Left ventricle myocardium inferior (tissue), 1 donor: Measurements from ENCODE around the gene TBCCD1. TPM values are rescaled to one million over a fixed set of nuclear protein-coding genes. Genes with fewer than 3 reads are reported as not detected.
"Not testable (repeated sequence)": the region's sequence is repeated elsewhere in the genome, so short reads cannot be mapped to it uniquely, and the experiment has no call there.

Source experiments
- DNase-seq: peaks from one replicate; pipeline ENCODE4 v3.0.0-alpha.2; 2020
- H3K27ac ChIP-seq: fragments of 200-600 bp; replicated peaks from 2 replicates; pipeline ENCODE4 v1.8.0; 2021
- H3K27me3 ChIP-seq: fragments of 200-600 bp; 2 replicates; pipeline ENCODE4 v1.8.0; 2021; ENCODE audit warnings: low read depth
- H3K36me3 ChIP-seq: fragments of 200-600 bp; 2 replicates; pipeline ENCODE4 v1.8.0; 2021
- H3K4me1 ChIP-seq: fragments of 200-600 bp; 2 replicates; pipeline ENCODE4 v1.8.0; 2021
- H3K4me3 ChIP-seq: fragments of 200-600 bp; 2 replicates; pipeline ENCODE4 v1.8.0; 2021; ENCODE audit warnings: mild to moderate bottlenecking, moderate library complexity
- H3K9me3 ChIP-seq: fragments of 200-600 bp; replicated peaks from 2 replicates; pipeline ENCODE4 v1.8.0; 2021
- CTCF ChIP-seq: fragments of 200-600 bp; IDR thresholded peaks from 2 replicates; pipeline ENCODE4 v1.8.0; 2021; ENCODE audit warnings: antibody characterized with exemption, mild to moderate bottlenecking, borderline replicate concordance
- intact Hi-C: fragments of 100-400 bp; cut with micrococcal nuclease; formaldehyde crosslinking; loops from one replicate; pipeline ENCODE4 v1.11.0; 2022
- total RNA-seq: library from RNA; stranded (reverse); fragmentation: NEBNext Ultra II Directional; extraction: Animal tissue kit (Norgen Biotek cat#: 25700); gene quantifications from one replicate; pipeline ENCODE4 v1.2.1, GENCODE V29; 2021
- donor health status: DM: no; HTN: yes; CAD: no; lungs with severe emphysema.

TBCCD1 gene
- total RNA-seq, 1 donor from 2014 or later: 6.2 TPM

GRCh38 chr3:186571644-186572013, 4.5 kb upstream of the TBCCD1 start:
- Histone ChIP-seq H3K36me3 (peaks cover 37% of the 10 kb centered on the region), H3K4me3 (peak overlapping the region; percentile 93), H3K27ac (no peak overlapping the region), H3K27me3 (no peaks in the 10 kb centered on the region), H3K4me1 (peaks cover 39% of the 10 kb centered on the region), H3K9me3 (no peaks in the 10 kb centered on the region)
- no peak for DNase-seq
- TF ChIP-seq CTCF: no peak
- intact Hi-C loops: no loop called here

GRCh38 chr3:186570941-186571643, 4.0 kb upstream of the TBCCD1 start:
- Histone ChIP-seq H3K4me1 (peaks cover 45% of the 10 kb centered on the region), H3K36me3 (peaks cover 31% of the 10 kb centered on the region), H3K4me3 (peak overlapping the region; percentile 93), H3K9me3 (no peaks in the 10 kb centered on the region), H3K27ac (peak overlapping the region; percentile 92), H3K27me3 (no peaks in the 10 kb centered on the region)
- intact Hi-C loops: no loop called here
- TF ChIP-seq CTCF: no peak
- DNase-seq: no peak

GRCh38 chr3:186570096-186570940, 3.2 kb upstream of the TBCCD1 start, which contains the start of gene DNAJB11:
Gene DNAJB11 (plus strand): TSS chr3:186570720. CDS start chr3:186570898, 178 bp downstream.
- Histone ChIP-seq H3K27ac (peak within 1 kb of the TSS; percentile 92), H3K27me3 (no peaks in the 10 kb centered on the region), H3K4me1 (peaks cover 52% of the 10 kb centered on the region), H3K9me3 (no peaks in the 10 kb centered on the region), H3K36me3 (peaks cover 24% of the 10 kb centered on the region), H3K4me3 (peak within 1 kb of the TSS; percentile 93)
- no peak for TF ChIP-seq CTCF
- intact Hi-C loops: no loop called here
- DNase-seq: peak; percentile 99

GRCh38 chr3:186569779-186570095, 2.6 kb upstream of the TBCCD1 start:
- H3K36me3 ChIP-seq: peaks cover 21% of the 10 kb centered on the region
- intact Hi-C loops: no loop called here
- H3K27me3 ChIP-seq: no peaks in the 10 kb centered on the region
- H3K9me3 ChIP-seq: no peaks in the 10 kb centered on the region
- peak overlapping the region; percentile 66 for H3K27ac ChIP-seq
- H3K4me1 ChIP-seq: peaks cover 57% of the 10 kb centered on the region
- no peak for TF ChIP-seq CTCF
- H3K4me3 ChIP-seq: peak overlapping the region; percentile 93
- DNase-seq: no peak

- H3K27me3 ChIP-seq, H3K27ac ChIP-seq, DNase-seq, intact Hi-C loops, H3K9me3 ChIP-seq: not testable (repeated sequence)
- Histone ChIP-seq H3K36me3 (peaks cover 21% of the 10 kb centered on the region), H3K4me1 (peaks cover 61% of the 10 kb centered on the region), H3K4me3 (peak overlapping the region; percentile 93)
These were observed 2.2 kb upstream of the TBCCD1 start for GRCh38 chr3:186569361-186569760.

- Histone ChIP-seq H3K27ac (peak overlapping the region; percentile 91), H3K27me3 (no peaks in the 10 kb centered on the region), H3K4me1 (peaks cover 83% of the 10 kb centered on the region), H3K9me3 (no peaks in the 10 kb centered on the region), H3K36me3 (no peaks in the 10 kb centered on the region), H3K4me3 (peak overlapping the region; percentile 88)
- no peak for DNase-seq
- intact Hi-C loops: no loop called here
- TF ChIP-seq CTCF: no peak
These were observed 417 bp downstream of the TBCCD1 start for GRCh38 chr3:186566772-186567071.
